CD4-positive, alpha-beta T cell (primary cell): ENCODE results near the gene TLCD2. TPM values are rescaled to one million over a fixed set of nuclear protein-coding genes. Genes with fewer than 3 reads are reported as not detected.

Experiments used
- ATAC-seq: fragments of 200-7000 bp; cut with Tn5 transposase; one replicate; pipeline ENCODE4 v1.10.0; 2022; ENCODE audit warnings: mild to moderate bottlenecking; ENCODE audit not compliant: poor library complexity
- CTCF ChIA-PET: fragments of 350-600 bp; sonication (Branson Sonifier 250); formaldehyde crosslinking; loops from one replicate; lab custom pipeline; 2021; ENCODE audit warnings: antibody characterized with exemption, inconsistent platforms; lab: Charles Lee
- POLR2A ChIA-PET: fragments of 350-600 bp; sonication (Branson Sonifier 250); formaldehyde crosslinking; loops from one replicate; lab custom pipeline; 2021; ENCODE audit warnings: antibody characterized with exemption, inconsistent platforms; lab: Charles Lee
- DNase-seq, 14 experiments: peaks; one replicate each; pipeline ENCODE4 v3.0.0-alpha.2; 2013 to 2020; ENCODE audit warnings: mixed read lengths in 2 of 14
- H3K27ac ChIP-seq, 2 donors: one replicate each; pipeline versions ENCODE4 v1.5.1 to v1.7.0; 2013; ENCODE audit warnings: low read length in 2 of 2, low read depth in 1 of 2, mild to moderate bottlenecking in 1 of 2
- H3K27me3 ChIP-seq, 2 experiments: 1 replicate in 1 of 2; 2 replicates in 1 of 2; pipeline versions ENCODE4 v1.6.1 to v1.7.0; 2013; ENCODE audit warnings: low read length in 2 of 2, control low read depth in 1 of 2, mild to moderate bottlenecking in 1 of 2, moderate library complexity in 1 of 2; ENCODE audit not compliant: insufficient read depth in 2 of 2, control insufficient read depth in 1 of 2
- H3K36me3 ChIP-seq: one replicate; pipeline ENCODE4 v1.6.1; 2013; ENCODE audit warnings: low read length, control low read depth; ENCODE audit not compliant: insufficient read depth
- H3K4me1 ChIP-seq: one replicate; pipeline ENCODE4 v1.6.1; 2013; ENCODE audit warnings: low read length, control low read depth; ENCODE audit not compliant: insufficient read depth
- H3K4me3 ChIP-seq: one replicate; pipeline ENCODE4 v1.5.1; 2013; ENCODE audit warnings: mild to moderate bottlenecking, low read length, moderate library complexity
- H3K9me3 ChIP-seq, 2 experiments: 1 replicate in 1 of 2; 2 replicates in 1 of 2; pipeline versions ENCODE4 v1.6.1 to v1.7.0; 2013; ENCODE audit warnings: low read length in 2 of 2, mild to moderate bottlenecking in 2 of 2, control low read depth in 1 of 2, moderate library complexity in 1 of 2; ENCODE audit not compliant: control insufficient read depth in 1 of 2, insufficient read depth in 1 of 2
- H3K27ac Mint-ChIP-seq: one replicate; pipeline ENCODE4 v1.8.0; 2020; ENCODE audit warnings: mixed read lengths
- H3K27me3 Mint-ChIP-seq: one replicate; pipeline ENCODE4 v1.8.0; 2021; ENCODE audit warnings: mixed read lengths
- H3K36me3 Mint-ChIP-seq: one replicate; pipeline ENCODE4 v1.8.0; 2021; ENCODE audit warnings: low read depth, mixed read lengths
- H3K4me1 Mint-ChIP-seq: one replicate; pipeline ENCODE4 v1.8.0; 2021; ENCODE audit warnings: low read depth, mixed read lengths
- H3K4me3 Mint-ChIP-seq: one replicate; pipeline ENCODE4 v1.8.0; 2020; ENCODE audit warnings: mild to moderate bottlenecking, mixed read lengths
- H3K9me3 Mint-ChIP-seq: one replicate; pipeline ENCODE4 v1.8.0; 2020; ENCODE audit warnings: mixed read lengths
- intact Hi-C, 2 experiments: fragments of 100-400 bp; cut with DNase I in 1 of 2; cut with micrococcal nuclease in 1 of 2; formaldehyde crosslinking; loops; one replicate each; pipeline versions ENCODE4 v1.15.1 to v1.9.0; 2023 to 2025; cut with DNase I, micrococcal nuclease
- total RNA-seq, 174 experiments: library from RNA in 2 of 174; stranded (reverse) in 2 of 174; gene quantifications; one replicate each; pipeline ENCODE4 v1.2.3 and lab custom pipeline; 2021 to 2026
- TF ChIP-seq, protein P1 (sequence below): fragments of 200-600 bp; IDR thresholded peaks from one replicate; pipeline ENCODE4 v1.8.0; 2022; ENCODE audit warnings: antibody characterized with exemption, mild to moderate bottlenecking

TLCD2 gene
- total RNA-seq, 2 experiments from 2014 or later = 0.19 to 0.34 TPM

DNA sequence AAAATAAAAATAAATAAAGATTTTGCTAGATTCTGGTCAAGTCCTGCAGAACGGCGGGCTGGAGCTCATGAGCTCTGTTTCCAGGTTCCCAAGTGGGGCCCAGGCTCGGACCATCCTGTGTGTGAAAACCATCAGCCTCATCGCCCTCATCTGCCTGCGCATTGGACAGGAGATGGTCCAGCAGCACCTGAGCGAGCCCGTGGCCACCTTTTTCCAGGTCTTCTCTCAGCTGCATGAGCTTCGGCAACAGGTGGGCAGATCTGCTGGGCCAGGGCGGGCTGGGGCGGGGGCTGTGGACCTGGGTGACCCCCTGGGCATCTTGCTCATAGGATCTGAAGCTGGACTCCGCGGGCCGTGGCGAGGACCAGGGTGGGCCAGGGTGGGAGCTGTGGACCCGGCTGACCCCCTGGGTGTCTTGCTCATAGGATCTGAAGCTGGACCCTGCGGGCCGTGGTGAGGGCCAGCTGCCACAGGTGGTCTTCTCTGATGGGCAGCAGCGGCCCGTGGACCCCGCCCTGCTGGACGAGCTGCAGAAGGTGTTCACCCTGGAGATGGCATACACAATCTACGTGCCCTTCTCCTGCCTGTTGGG is 22.2 kb upstream of the TLCD2 start:
- Mint-ChIP-seq H3K4me3 (no peak overlapping the region), H3K27ac (no peak overlapping the region), H3K9me3 (no peaks in the 10 kb centered on the region), H3K4me1 (peaks cover 21% of the 10 kb centered on the region), H3K36me3 (peaks cover 44% of the 10 kb centered on the region), H3K27me3 (no peaks in the 10 kb centered on the region)
- H3K27ac ChIP-seq = no peak overlapping the region
- DNase-seq (no peak), ATAC-seq (no peak)
- no peaks in the 10 kb centered on the region for H3K9me3 ChIP-seq
- peaks cover 74% of the 10 kb centered on the region for H3K36me3 ChIP-seq
- no peak overlapping the region for H3K4me3 ChIP-seq
- POLR2A ChIA-PET = no interaction called here
- peaks cover 43% of the 10 kb centered on the region for H3K4me1 ChIP-seq
- CTCF ChIA-PET = no interaction called here
- TF ChIP-seq, protein P1, sequence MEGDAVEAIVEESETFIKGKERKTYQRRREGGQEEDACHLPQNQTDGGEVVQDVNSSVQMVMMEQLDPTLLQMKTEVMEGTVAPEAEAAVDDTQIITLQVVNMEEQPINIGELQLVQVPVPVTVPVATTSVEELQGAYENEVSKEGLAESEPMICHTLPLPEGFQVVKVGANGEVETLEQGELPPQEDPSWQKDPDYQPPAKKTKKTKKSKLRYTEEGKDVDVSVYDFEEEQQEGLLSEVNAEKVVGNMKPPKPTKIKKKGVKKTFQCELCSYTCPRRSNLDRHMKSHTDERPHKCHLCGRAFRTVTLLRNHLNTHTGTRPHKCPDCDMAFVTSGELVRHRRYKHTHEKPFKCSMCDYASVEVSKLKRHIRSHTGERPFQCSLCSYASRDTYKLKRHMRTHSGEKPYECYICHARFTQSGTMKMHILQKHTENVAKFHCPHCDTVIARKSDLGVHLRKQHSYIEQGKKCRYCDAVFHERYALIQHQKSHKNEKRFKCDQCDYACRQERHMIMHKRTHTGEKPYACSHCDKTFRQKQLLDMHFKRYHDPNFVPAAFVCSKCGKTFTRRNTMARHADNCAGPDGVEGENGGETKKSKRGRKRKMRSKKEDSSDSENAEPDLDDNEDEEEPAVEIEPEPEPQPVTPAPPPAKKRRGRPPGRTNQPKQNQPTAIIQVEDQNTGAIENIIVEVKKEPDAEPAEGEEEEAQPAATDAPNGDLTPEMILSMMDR = no peak
- intact Hi-C loops = no loop called here
- H3K27me3 ChIP-seq = no peaks in the 10 kb centered on the region

DNA sequence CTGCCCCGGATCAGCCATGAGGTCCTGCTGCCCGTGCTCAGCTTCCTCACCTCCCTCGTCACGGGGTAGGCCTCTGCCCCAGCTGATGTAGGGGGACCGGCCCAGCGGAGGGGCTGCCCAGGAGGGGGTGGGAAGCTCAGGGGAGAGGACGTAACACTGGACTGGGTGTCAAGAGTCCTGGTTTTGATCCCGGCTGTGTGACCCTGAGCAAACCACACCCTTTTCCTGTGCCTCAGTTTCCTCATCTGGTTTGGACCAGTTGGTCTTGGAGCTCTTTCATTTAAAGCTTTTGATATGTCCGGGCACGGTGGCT is 21.0 kb upstream of the TLCD2 start:
- no peak overlapping the region for H3K27ac Mint-ChIP-seq
- TF ChIP-seq, protein P1 = no peak
- no peaks in the 10 kb centered on the region for H3K9me3 ChIP-seq
- H3K4me1 ChIP-seq = peaks cover 46% of the 10 kb centered on the region
- no peak overlapping the region for H3K27ac ChIP-seq
- peaks cover 37% of the 10 kb centered on the region for H3K36me3 Mint-ChIP-seq
- no peaks in the 10 kb centered on the region for H3K9me3 Mint-ChIP-seq
- POLR2A ChIA-PET = interaction anchor here (0.8 kb wide), 1 partner anchor 33 kb away, joined by 4 read pairs; no protein-coding TSS in a partner anchor
- peaks cover 73% of the 10 kb centered on the region for H3K36me3 ChIP-seq
- ATAC-seq (no peak), DNase-seq (no peak)
- no peaks in the 10 kb centered on the region for H3K27me3 ChIP-seq
- H3K4me1 Mint-ChIP-seq = peaks cover 12% of the 10 kb centered on the region
- CTCF ChIA-PET = no interaction called here
- H3K27me3 Mint-ChIP-seq = no peaks in the 10 kb centered on the region
- H3K4me3 ChIP-seq = no peak overlapping the region
- intact Hi-C loops = no loop called here
- H3K4me3 Mint-ChIP-seq = no peak overlapping the region

DNA sequence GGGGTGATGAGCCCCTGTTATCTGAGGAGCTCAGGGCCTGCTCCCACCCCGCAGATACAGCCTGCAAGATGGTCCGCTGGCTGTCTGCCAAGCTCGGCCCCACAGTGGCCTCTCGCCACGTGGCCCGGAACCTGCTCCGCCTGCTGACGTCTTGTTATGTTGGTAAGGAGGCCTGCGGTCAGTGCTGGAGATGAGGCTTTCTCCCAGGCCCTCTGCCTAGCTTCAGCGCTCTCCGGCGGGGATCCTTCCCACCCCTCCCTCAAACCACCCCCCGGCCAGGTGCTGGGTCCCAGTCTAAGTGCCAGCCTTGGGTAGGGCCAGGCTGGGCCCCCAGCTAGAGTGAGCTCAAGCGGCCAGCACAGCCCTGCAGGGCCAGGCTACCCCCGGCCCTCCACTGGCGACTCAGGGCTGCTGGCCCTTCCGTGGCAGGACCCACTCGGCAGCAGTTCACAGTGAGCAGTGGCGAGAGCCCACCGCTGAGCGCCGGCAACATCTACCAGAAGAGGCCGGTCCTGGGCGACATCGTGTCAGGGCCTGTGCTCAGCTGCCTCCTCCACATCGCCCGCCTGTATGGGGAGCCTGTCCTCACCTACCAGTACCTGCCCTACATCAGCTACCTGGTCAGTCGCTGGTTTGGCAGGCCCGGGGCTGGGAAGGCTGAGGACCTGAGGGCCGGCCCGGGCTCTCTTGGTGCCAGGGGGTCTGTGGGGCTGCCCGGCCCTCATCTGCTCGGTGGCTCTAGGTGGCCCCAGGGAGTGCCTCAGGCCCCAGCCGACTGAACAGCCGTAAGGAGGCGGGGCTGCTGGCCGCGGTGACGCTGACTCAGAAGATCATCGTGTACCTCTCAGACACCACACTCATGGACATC is 20.4 kb upstream of the TLCD2 start:
- ChIA-PET CTCF (no interaction called here), POLR2A (interaction anchor here (0.8 kb wide), 1 partner anchor 34 kb away, joined by 4 read pairs; no protein-coding TSS in a partner anchor)
- ATAC-seq (no peak), DNase-seq (peak in 1 of 14 experiments; percentile 19)
- no peaks in the 10 kb centered on the region for H3K9me3 Mint-ChIP-seq
- Histone ChIP-seq H3K36me3 (peaks cover 70% of the 10 kb centered on the region), H3K27ac (no peak overlapping the region), H3K9me3 (no peaks in the 10 kb centered on the region), H3K4me1 (peaks cover 47% of the 10 kb centered on the region), H3K27me3 (no peaks in the 10 kb centered on the region), H3K4me3 (no peak overlapping the region)
- H3K4me1 Mint-ChIP-seq = peaks cover 16% of the 10 kb centered on the region
- peaks cover 40% of the 10 kb centered on the region for H3K36me3 Mint-ChIP-seq
- no peak overlapping the region for H3K27ac Mint-ChIP-seq
- no peaks in the 10 kb centered on the region for H3K27me3 Mint-ChIP-seq
- intact Hi-C loops = no loop called here
- no peak overlapping the region for H3K4me3 Mint-ChIP-seq
- TF ChIP-seq, protein P1 = no peak
